GM21423 (cell line): Measurements from ENCODE around the gene RBL1.

Experiments
- ATAC-seq: cut with Tn5 transposase; IDR thresholded peaks from one replicate; pipeline ENCODE4 v1.9.1; 2021; ENCODE audit warnings: mild to moderate bottlenecking, moderate library complexity; ENCODE audit not compliant: unreplicated experiment

The RBL1 gene

DNA sequence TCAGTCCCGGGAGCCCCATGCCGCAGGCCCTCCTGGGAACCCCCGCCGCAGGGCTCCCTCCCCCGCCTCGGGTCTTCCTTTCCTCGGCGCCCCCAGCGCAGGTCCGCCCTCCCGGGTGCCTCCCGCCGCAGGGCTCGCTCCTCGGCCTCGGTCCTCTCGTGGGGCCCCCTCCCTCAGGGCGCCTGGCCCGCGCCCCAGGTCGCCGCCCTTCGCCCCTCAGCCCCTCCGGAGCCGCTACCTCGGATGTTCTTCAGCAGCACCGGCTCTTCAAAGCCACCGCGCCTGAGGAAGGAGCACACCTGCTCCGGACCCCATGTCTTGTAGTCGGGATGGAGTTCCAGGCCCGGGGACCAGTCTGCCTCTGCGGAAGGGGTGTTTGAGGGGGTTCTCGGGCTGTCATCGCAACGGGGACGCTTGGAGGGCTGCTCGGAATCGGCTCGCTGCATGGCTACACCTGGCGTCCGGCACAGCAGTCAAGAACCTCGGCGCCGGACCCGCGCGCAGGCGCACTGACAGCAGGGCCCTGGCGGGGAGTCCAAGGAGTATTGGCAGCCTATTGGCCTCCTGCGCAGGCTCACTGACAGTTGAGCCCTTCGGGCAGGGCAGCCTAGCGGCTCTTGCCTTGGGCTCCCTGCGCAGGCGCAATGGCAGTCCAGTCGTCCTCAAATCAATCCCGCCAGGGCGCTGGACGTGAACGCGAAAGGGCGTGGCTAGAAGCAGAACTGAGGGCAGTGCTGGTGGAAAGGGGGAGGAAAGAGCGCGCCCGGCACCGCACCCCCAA is 144.4 kb downstream of the RBL1 start, which contains the start of gene SAMHD1:
Gene SAMHD1, minus strand, starts transcription at position 511 of the 781 bp plus-strand sequence. Its CDS starts 65 bp downstream, at position 446.
- ATAC-seq = peak; percentile 88

DNA sequence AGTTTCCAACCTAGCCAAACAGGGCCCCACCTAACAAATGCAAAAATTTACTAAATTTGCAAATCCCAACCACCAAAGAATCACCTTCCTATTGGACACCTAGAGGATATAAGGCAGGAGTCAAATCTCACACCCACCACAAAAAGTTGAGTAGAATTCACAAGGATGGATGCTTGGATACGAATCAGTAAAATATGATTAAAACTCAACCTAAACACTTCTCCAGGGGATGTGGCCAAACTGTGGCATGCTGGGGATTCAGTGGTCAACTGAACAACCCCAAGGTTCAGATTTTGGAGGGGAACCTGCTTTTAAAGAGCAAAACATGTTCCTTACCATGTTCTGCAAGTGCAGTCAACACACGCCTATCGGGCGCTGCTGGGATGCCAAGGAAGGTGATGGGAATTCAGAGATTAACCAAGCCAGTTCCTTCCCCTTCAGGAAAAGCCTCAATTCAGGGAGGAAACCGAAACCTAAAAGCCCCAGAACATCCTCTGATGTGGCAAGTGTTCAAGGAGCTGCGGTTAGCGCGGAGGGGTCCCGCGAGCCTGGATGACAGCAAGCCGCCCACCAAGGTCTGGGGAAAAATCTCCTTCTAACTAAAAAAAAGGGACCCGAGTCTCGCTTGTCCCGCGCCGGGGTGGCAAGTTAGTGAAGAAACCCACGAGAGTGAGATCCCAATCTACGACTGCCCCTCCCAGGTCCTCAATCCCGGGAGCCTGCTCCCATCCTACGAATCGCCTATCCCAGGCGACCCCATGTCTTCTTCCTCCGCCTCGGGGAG is 145.2 kb downstream of the RBL1 start:
- ATAC-seq = peak; percentile 1
